HEK293 (cell line): ENCODE results near the gene TTC9.

Experiments
- CTCF ChIA-PET: fragments of 350-600 bp; formaldehyde crosslinking; extraction: SDS; loops from one replicate; lab custom pipeline; 2021; ENCODE audit warnings: antibody characterized with exemption; lab: Yijun Ruan, JAX
- POLR2A ChIA-PET: fragments of 300-600 bp; formaldehyde crosslinking; extraction: SDS; loops from one replicate; lab custom pipeline; 2020; ENCODE audit warnings: antibody characterized with exemption, inconsistent platforms; lab: Yijun Ruan, JAX
- H3K27ac ChIP-seq: fragments of 200-500 bp; sonication (Bioruptor generic); 2 replicates; pipeline ENCODE4 v1.5.1; 2014; ENCODE audit warnings: low read depth, low read length, control low read depth, inconsistent platforms; ENCODE audit errors: extremely low read depth
- H3K36me3 ChIP-seq, 2 experiments: fragments of 200-500 bp in 1 of 2; sonication (Bioruptor generic) in 1 of 2; 1 replicate in 1 of 2; 2 replicates in 1 of 2; pipeline ENCODE4 v1.5.1; 2014 to 2017; ENCODE audit warnings: inconsistent platforms in 2 of 2, low read length in 2 of 2; ENCODE audit not compliant: control insufficient read depth in 2 of 2, insufficient read depth in 1 of 2
- H3K4me1 ChIP-seq: fragments of 200-500 bp; sonication (Bioruptor generic); 2 replicates; pipeline ENCODE4 v1.5.1; 2014; ENCODE audit warnings: mild to moderate bottlenecking, low read length, inconsistent platforms; ENCODE audit not compliant: control insufficient read depth, insufficient read depth
- H3K4me3 ChIP-seq: 2 replicates; pipeline ENCODE4 v1.5.1; 2011; ENCODE audit warnings: low read depth, mild to moderate bottlenecking, control low read depth, low read length, moderate library complexity
- H3K9me3 ChIP-seq: fragments of 200-500 bp; sonication (Bioruptor generic); 2 replicates; pipeline ENCODE4 v1.5.1; 2014; ENCODE audit warnings: low read depth, low read length, inconsistent platforms; ENCODE audit not compliant: control insufficient read depth, insufficient read depth
- ATF2 ChIP-seq: fragments of 450-650 bp; formaldehyde crosslinking; IDR thresholded peaks from 2 replicates; pipeline ENCODE4 v1.5.1; 2016; ENCODE audit warnings: missing biosample characterization, missing genetic modification characterization, low read depth
- HIC1 ChIP-seq: fragments of 450-650 bp; formaldehyde crosslinking; IDR thresholded peaks from 2 replicates; pipeline ENCODE4 v1.5.1; 2016; ENCODE audit warnings: missing biosample characterization, missing genetic modification characterization
- KLF7 ChIP-seq: fragments of 450-650 bp; formaldehyde crosslinking; IDR thresholded peaks from 2 replicates; pipeline ENCODE4 v1.5.1; 2016; ENCODE audit warnings: missing biosample characterization, missing genetic modification characterization, borderline replicate concordance
- WT1 ChIP-seq: fragments of 450-650 bp; formaldehyde crosslinking; IDR thresholded peaks from 2 replicates; pipeline ENCODE4 v1.5.1; 2016; ENCODE audit warnings: missing biosample characterization, missing genetic modification characterization
- ZBTB26 ChIP-seq: fragments of 450-650 bp; formaldehyde crosslinking; optimal IDR thresholded peaks from 2 replicates; pipeline ENCODE3; 2016; ENCODE audit warnings: missing biosample characterization, mild to moderate bottlenecking, missing genetic modification characterization
- ZBTB49 ChIP-seq: fragments of 450-650 bp; formaldehyde crosslinking; IDR thresholded peaks from 2 replicates; pipeline ENCODE4 v1.5.1; 2016; ENCODE audit warnings: missing biosample characterization, missing genetic modification characterization, low read depth
- ZBTB6 ChIP-seq: fragments of 450-650 bp; formaldehyde crosslinking; IDR thresholded peaks from 2 replicates; pipeline ENCODE4 v1.5.1; 2017; ENCODE audit warnings: missing biosample characterization, missing genetic modification characterization
- ZNF16 ChIP-seq: fragments of 450-650 bp; formaldehyde crosslinking; IDR thresholded peaks from 2 replicates; pipeline ENCODE4 v1.5.1; 2016; ENCODE audit warnings: low read depth, missing biosample characterization, missing genetic modification characterization
- ZNF174 ChIP-seq: fragments of 450-650 bp; formaldehyde crosslinking; IDR thresholded peaks from 2 replicates; pipeline ENCODE4 v1.5.0; 2017; ENCODE audit warnings: missing biosample characterization, mild to moderate bottlenecking, missing genetic modification characterization
- ZNF211 ChIP-seq: fragments of 450-650 bp; formaldehyde crosslinking; IDR thresholded peaks from 2 replicates; pipeline ENCODE4 v1.5.1; 2016; ENCODE audit warnings: low read depth, missing biosample characterization, missing genetic modification characterization
- ZNF280D ChIP-seq: fragments of 450-650 bp; formaldehyde crosslinking; IDR thresholded peaks from 2 replicates; pipeline ENCODE4 v1.5.1; 2016; ENCODE audit warnings: missing biosample characterization, missing genetic modification characterization
- ZNF350 ChIP-seq: fragments of 450-650 bp; formaldehyde crosslinking; IDR thresholded peaks from 2 replicates; pipeline ENCODE4 v1.5.0; 2017; ENCODE audit warnings: missing biosample characterization, mild to moderate bottlenecking, missing genetic modification characterization
- ZNF433 ChIP-seq: fragments of 450-650 bp; formaldehyde crosslinking; IDR thresholded peaks from 2 replicates; pipeline ENCODE4 v1.5.1; 2016; ENCODE audit warnings: missing biosample characterization, missing genetic modification characterization, low read depth
- ZNF571 ChIP-seq: fragments of 450-650 bp; formaldehyde crosslinking; IDR thresholded peaks from 2 replicates; pipeline ENCODE4 v1.5.0; 2017; ENCODE audit warnings: missing biosample characterization, missing genetic modification characterization
- ZNF585B ChIP-seq: fragments of 450-650 bp; formaldehyde crosslinking; IDR thresholded peaks from 2 replicates; pipeline ENCODE4 v1.5.1; 2016; ENCODE audit warnings: missing biosample characterization, missing genetic modification characterization
- ZNF654 ChIP-seq: fragments of 450-650 bp; formaldehyde crosslinking; IDR thresholded peaks from 2 replicates; pipeline ENCODE4 v1.5.1; 2016; ENCODE audit warnings: low read depth, missing biosample characterization, missing genetic modification characterization
- ZNF747 ChIP-seq: fragments of 450-650 bp; formaldehyde crosslinking; IDR thresholded peaks from 2 replicates; pipeline ENCODE4 v1.5.1; 2016; ENCODE audit warnings: missing biosample characterization, missing genetic modification characterization
- ZNF843 ChIP-seq: fragments of 450-650 bp; formaldehyde crosslinking; IDR thresholded peaks from 2 replicates; pipeline ENCODE4 v1.5.1; 2016; ENCODE audit warnings: missing biosample characterization, missing genetic modification characterization
- ZSCAN30 ChIP-seq: fragments of 450-650 bp; IDR thresholded peaks from 2 replicates; pipeline ENCODE4 v1.5.1; 2018; ENCODE audit warnings: missing biosample characterization, mild to moderate bottlenecking, missing genetic modification characterization, moderate library complexity

Gene TTC9

GRCh38 chr14:70662080-70662479 is 20.4 kb downstream of the TTC9 start (continued):
- TF ChIP-seq ZNF585B (tag by site-specific recombination) (no peak), ZNF433 (tag by site-specific recombination) (no peak), ZNF16 (tag by site-specific recombination) (no peak), ZNF280D (no peak), ZNF571 (tag by site-specific recombination) (no peak), HIC1 (tag by site-specific recombination) (no peak), ZBTB6 (no peak), ZNF211 (tag by site-specific recombination) (no peak), ZNF843 (no peak), WT1 (tag by site-specific recombination) (no peak)

- no peak overlapping the region for H3K27ac ChIP-seq
- H3K9me3 ChIP-seq: no peaks in the 10 kb centered on the region
- H3K36me3 ChIP-seq: no peaks in the 10 kb centered on the region
- no peak for TF ChIP-seq ZSCAN30 (tag by site-specific recombination)
- no peak for TF ChIP-seq KLF7 (tag by site-specific recombination)
- TF ChIP-seq ZNF747: no peak
- TF ChIP-seq ZNF350 (tag by site-specific recombination): no peak
- TF ChIP-seq ZBTB49 (tag by site-specific recombination): no peak
- TF ChIP-seq, all 188 proteins: peak for 0
- CTCF ChIA-PET: no interaction called here
- H3K4me1 ChIP-seq: 0 out of 2 replicates have a peak, but pooled peaks cover 2% of the 10 kb centered on the region
- no peak overlapping the region for H3K4me3 ChIP-seq
- POLR2A ChIA-PET: no interaction called here
Observed at GRCh38 chr14:70662816-70663215, 21.1 kb downstream of the TTC9 start.

GRCh38 chr14:70663707-70664179 is 22.0 kb downstream of the TTC9 start:
- Histone ChIP-seq H3K4me1 (no peaks in the 10 kb centered on the region), H3K27ac (no peak overlapping the region)
- CTCF ChIA-PET: no interaction called here
- TF ChIP-seq ATF2 (tag by site-specific recombination) (no peak), ZNF654 (tag by site-specific recombination) (no peak), ZNF174 (tag by site-specific recombination) (no peak), ZBTB26 (tag by site-specific recombination) (no peak)

More at GRCh38 chr14:70663707-70664179, 22.0 kb downstream of the TTC9 start:
- H3K4me3 ChIP-seq: no peak overlapping the region
- H3K36me3 ChIP-seq: no peaks in the 10 kb centered on the region; a peak in 1 of 3 replicates
- POLR2A ChIA-PET: no interaction called here
- H3K9me3 ChIP-seq: no peaks in the 10 kb centered on the region
